ENCODE measurements around the gene PCBD2.

- TF ChIP-seq CTCF (IDR thresholded peaks at IDR 0.05; ENCODE audit: low read length) (no peak), EZH2 (IDR thresholded peaks at IDR 0.05; ENCODE audit: borderline replicate concordance, low read length) (no peak)
Observed at GRCh38 chr5:134967607-134968006, 62.7 kb downstream of the PCBD2 start, which contains the start of gene CATSPER3.
